CD4-positive, alpha-beta T cell treated with Interleukin-12 subunit alpha and Interleukin-12 subunit beta, for 1 hour (primary cell): Measurements from ENCODE around the gene STAT5B.
"Not testable (repeated sequence)": the region's sequence is repeated elsewhere in the genome, so short reads cannot be mapped to it uniquely, and the experiment has no call there.

Source experiments
- DNase-seq: peaks from one replicate; pipeline ENCODE4 v3.0.0-alpha.2; 2020

STAT5B gene

DNA sequence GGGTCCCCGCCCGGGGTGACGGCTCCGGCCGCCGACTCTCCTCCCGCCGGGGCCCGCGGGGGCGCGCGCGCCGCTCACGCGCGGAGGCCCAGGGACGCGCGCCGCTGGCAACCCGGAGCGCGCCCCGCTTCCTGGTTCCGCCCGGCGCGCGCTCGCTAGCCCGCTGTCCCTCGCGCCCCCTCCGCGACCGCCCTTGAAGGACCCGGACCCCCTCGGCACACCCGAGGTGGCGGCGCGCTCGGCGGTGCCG lies at the start of gene STAT5B:
Gene STAT5B, minus strand, starts transcription at position 33 of the 250 bp plus-strand sequence. CDS start 44,264 bp downstream, outside the sequence.
- DNase-seq = peak; percentile 76

- DNase-seq = no peak
Observed at GRCh38 chr17:42325026-42325425, 48.8 kb upstream of the STAT5B start.

GRCh38 chr17:42323268-42323773 lies 47.1 kb upstream of the STAT5B start:
- DNase-seq = no peak

- DNase-seq = peak; percentile 93
Observed at GRCh38 chr17:42322382-42323267, 46.4 kb upstream of the STAT5B start.

DNA sequence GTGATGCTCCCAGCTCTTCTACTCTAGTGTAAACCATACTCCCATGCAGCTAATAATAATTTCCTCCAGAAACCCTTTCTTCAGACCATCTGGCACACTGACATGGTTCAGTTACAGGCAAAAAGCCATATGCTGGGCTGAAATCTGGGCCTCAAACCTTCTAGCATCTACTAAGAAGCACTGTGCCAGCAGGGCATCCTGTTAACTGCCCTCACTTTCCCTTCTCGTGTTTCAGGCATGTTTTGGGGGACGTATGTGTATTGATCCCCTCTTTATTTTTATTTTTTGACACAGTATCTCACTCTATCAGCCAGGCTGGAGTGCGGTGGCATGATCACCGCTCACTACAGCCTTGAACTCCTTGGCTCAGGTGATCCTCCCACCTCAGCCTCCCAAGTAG lies 45.4 kb upstream of the STAT5B start:
- DNase-seq = no peak

DNA sequence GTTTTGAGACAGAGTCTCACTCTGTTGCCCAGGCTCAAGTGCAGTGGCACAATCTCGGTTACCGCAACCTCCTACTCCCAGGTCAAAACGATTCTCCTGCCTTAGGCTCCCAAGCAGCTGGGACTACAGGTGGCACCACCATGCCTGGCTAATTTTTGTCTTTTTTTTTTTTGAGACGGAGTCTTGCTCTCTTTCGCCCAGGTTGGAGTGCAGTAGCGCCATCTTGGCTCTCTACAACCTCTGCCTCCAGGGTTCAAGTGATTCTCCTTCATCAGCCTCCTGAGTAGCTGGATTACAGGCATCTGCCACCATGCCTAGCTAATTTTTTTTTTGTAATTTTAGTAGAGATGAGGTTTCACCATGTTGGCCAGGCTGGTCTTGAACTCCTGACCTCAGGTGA lies 41.8 kb upstream of the STAT5B start:
- not testable (repeated sequence) for DNase-seq

- DNase-seq = no peak
Observed at GRCh38 chr17:42317266-42317845, 41.2 kb upstream of the STAT5B start.

DNA sequence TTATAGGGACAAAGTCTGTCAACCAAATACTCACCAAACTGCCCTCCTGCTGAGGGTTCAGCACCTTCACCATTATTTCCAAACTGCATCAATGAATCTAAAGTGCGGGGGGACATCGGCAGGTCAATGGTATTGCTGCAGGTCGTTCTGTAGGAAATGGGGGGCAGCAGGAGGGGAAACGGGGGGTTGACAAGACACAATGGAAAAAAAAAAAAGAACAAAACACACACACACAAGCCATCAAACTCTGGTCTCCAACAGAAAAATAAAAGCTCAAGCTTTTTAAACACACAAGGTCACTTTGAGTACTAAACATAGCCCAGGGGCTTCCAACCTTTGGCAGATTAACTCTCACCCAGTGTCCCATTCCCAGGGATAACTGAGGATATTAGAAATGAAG lies 40.6 kb upstream of the STAT5B start:
- no peak for DNase-seq

- DNase-seq = peak; percentile 39
Observed at GRCh38 chr17:42315402-42316156, 39.4 kb upstream of the STAT5B start.

DNA sequence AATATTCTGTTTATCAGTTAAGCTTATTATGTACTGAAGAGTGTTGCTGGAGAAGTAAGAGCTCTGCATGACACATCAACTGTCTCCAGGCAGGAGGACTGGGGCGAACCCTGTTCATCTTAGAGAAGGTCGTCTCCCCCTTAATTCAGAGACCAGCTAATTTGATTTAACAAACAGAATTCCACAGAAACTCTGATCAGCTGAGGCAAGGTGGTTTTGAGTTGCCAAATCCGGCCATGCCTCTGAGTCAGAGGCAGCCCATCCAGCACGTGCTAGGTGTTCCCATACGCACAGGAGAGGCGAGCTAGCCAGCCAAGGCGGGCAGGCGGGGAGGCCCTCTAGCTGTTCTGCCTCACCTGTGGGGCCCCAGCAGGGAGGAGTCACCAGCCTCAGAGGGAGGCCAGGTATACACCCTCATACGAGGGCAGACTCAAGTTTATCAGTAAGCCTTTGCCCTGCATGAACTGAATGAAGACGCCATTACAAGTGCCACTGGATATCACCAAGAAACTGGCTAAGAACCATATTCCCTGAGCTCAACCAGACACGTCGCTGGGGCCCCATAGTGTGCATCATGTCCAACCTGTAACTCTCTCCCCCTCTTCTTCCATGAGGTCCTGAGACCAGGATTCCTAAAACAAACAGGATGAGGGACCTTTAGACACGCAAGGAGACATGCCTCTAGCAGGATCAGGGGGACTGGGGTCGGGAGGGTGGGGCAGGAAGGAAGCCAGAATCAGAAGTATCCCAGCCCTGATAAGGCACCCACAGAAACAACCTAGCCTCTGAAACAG lies 37.8 kb upstream of the STAT5B start:
- peak; percentile 32 for DNase-seq

DNA sequence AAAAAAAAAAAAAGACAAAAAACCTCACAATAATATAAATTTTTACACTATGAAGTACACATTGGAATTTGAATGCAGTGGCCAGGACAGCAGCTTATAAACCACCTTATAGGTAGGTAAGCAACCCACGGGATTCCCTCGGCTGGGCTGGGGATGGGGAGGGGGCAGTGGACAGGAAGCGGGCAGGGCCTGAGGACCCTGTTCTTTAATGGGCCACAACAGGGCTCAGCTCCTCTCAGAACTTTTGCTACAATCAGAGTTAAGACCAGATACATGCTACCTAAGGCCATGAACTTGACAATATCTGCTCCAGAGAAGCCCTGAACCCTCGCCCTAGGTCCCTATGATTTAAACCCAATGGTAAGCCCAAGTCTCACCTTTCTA lies 37.2 kb upstream of the STAT5B start:
- DNase-seq = no peak

DNA sequence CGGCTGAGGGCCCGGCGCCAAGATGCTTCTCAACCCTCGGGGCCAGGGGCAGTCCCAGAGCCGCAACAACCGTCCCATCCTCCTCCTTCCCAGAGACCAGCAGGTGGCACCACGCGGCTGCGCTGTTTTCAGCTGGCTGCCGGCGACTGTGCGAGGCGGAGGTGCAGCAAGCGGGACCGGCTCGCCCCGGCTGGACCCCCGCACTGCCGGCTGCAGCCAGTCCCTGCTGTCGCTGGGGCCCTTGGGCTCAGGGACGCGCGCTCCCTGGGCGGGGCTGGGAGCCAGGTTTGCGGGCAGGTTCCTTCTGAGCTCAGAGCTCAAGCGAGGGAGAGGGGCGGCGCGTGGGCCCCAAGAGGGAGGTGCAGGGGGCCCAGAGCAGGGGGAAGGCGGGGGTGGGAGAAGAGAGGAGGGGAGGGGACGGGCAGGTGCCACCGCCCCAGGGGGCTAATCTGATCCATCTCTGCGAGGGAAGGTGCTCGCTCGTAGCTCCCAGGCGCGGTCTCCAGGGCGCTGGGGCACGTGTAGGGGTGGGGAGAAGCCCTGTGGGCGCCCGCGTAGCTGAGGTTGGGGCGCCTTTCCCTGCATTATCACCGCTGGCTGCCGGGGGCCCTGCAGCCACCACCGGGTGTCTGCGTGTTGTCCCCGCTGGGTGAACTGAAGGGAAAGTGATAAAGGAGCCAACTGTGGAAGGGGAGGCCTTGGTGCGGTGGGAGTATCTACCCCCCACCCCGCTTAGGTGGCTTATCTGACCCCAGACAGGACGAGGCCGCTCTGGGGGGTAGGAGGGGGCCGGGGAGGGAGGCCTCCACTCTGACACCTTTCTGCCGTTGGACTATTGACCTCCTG lies 36.3 kb upstream of the STAT5B start:
- peak; percentile 79 for DNase-seq

- DNase-seq = no peak
Observed at GRCh38 chr17:42312035-42312284, 35.8 kb upstream of the STAT5B start.

DNA sequence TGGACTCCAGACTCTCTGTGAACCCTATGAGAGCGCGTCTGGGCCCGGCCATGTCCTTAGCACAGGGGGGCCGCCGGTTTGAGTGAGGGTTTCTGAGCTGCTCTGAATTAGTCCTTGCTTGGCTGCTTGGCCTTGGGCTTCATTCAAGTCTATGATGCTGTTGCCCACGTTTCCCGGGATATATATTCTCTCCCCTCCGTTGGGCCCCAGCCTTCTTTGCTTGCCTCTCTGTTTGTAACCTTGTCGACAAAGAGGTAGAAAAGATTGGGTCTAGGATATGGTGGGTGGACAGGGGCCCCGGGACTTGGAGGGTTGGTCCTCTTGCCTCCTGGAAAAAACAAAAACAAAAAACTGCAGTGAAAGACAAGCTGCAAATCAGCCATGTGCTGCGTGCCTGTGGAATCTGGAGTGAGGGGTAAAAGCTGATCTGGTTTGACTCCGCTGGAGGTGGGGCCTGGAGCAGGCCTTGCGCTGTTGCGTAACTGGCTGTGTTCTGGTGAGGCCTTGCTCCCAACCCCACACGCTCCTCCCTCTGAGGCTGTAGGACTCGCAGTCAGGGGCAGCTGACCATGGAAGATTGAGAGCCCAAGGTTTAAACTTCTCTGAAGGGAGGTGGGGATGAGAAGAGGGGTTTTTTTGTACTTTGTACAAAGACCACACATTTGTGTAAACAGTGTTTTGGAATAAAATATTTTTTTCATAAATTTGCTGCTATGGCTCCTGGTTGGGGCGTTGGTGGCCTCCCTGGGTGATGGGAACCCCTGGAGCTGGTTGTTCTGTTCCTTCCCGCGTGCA lies 35.2 kb upstream of the STAT5B start:
- DNase-seq = no peak

DNA sequence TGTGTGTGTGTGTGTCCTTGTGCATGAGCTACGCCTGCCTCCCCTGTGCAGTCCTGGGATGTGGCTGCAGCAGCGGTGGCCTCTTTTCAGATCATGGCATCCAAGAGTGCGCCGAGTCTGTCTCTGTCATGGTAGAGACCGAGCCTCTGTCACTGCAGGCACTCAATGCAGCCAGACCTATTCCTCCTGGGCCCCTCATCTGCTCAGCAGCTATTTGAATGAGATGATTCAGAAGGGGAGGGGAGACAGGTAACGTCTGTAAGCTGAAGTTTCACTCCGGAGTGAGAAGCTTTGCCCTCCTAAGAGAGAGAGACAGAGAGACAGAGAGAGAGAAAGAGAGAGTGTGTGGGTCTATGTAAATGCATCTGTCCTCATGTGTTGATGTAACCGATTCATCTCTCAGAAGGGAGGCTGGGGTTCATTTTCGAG lies 34.6 kb upstream of the STAT5B start:
- DNase-seq = no peak

DNA sequence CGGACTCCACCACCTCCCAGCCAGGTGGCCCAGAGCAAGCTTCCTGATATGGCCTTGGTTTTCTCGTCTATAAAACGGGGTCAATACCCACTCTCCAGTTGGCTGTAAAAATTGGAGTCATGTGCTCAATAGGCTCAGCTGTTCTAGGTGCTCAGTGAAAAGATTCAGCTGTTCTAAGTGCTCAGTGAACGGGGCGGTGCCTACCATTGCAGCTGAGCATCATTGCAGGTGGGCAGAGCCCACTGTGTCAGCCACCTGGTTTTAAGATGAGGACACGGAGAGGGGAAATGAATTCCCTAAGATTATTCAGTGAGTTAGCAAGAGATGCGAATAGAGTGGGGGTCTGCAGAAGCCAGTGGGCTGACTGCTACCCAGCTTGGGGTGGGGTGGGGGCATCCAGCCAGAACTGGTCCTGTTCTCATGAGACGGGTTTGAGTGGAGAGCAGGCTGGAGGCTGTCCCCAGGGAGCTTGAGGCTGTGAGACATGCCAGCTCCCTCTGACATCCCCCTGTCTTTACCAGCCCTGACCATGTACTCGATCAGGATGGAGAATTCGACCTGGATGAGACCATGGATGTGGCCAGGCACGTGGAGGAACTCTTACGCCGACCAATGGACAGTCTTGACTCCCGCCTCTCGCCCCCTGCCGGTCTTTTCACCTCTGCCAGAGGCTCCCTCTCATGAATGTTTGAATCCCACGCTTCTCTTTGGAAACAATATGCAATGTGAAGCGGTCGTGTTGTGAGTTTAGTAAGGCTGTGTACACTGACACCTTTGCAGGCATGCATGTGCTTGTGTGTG lies 34.0 kb upstream of the STAT5B start:
- no peak for DNase-seq

GRCh38 chr17:42309142-42309541 lies 33.0 kb upstream of the STAT5B start:
- DNase-seq = no peak

GRCh38 chr17:42308446-42308845 lies 32.3 kb upstream of the STAT5B start:
- DNase-seq = no peak

DNA sequence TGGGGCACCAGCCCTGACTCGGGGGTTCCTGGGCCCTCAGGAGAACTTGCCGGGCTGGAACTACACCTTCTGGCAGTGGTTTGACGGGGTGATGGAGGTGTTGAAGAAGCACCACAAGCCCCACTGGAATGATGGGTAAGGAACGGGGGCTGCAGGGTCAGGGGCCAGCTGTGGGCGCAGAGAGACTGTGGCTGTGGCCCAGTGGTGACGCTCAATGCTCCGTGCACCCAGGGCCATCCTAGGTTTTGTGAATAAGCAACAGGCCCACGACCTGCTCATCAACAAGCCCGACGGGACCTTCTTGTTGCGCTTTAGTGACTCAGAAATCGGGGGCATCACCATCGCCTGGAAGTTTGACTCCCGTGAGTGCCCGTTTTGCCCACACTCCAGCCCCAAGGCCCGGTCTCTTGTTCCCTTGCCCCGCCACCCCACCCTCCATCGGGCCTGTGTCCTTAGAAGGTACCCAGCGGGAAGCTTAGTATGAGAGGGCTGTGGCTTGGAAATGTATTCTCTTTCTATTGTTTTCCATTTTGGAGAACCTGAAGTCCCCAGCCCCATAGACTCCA lies 31.3 kb upstream of the STAT5B start:
- DNase-seq = no peak

DNA sequence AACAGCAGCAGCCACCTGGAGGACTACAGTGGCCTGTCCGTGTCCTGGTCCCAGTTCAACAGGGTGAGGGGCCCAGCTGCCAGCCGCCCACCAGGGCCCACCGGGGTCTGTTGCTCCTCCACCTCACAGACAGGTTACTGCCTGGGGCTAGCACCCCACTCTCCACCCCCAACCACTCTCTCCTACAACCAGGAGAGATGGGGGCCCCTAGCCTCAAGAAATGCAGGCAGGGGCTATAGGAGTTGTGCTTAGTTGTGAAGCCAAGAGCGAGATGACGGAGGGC lies 30.1 kb upstream of the STAT5B start:
- DNase-seq = no peak
